ENCODE results near the gene PARL. TPM values are rescaled to one million over a fixed set of nuclear protein-coding genes. Genes with fewer than 3 reads are reported as not detected.

Gene PARL
- total and polyA plus RNA-seq, 2 donors (not counting 1 experiment from before 2014, with no cell fraction given): 30.2 to 55.9 TPM

DNA sequence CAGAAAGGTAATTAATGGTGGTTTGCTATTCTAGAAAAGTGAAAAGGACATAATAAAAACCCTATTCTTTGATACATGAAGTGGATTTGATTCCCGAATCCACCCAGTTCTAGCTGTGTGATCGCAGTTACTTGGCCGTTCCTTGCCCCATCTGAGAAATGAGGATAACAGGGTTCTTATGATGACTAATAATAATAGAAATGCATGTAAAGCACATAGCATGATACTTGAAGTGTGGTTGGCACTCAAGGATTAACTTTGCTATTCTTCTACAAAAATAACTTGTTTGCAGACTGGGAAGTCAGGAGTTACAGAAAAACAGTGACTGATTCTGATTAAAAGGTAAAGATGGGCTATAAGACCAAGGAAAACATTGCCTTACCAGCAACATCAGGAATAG is 26.8 kb downstream of the PARL start:
- Histone ChIP-seq H3K9me3 (ENCODE audit: control insufficient read depth, insufficient read depth, low read depth, low read length) (no peaks in the 10 kb centered on the region), H3K4me2 (ENCODE audit: extremely low read depth, insufficient read depth, low read length) (no peak overlapping the region), H3K27ac (ENCODE audit: insufficient read depth, low read length) (no peak overlapping the region), H3K36me3 (ENCODE audit: control insufficient read depth, insufficient read depth, low read length) (peaks cover 4% of the 10 kb centered on the region), H3K79me2 (ENCODE audit: control insufficient read depth, insufficient read depth, low read length) (no peaks in the 10 kb centered on the region), H3K9ac (ENCODE audit: insufficient read depth, low read length) (no peak overlapping the region), H4K20me1 (ENCODE audit: control insufficient read depth, extremely low read depth, insufficient read depth, low read length) (no peaks in the 10 kb centered on the region), H2AFZ (ENCODE audit: low read length) (no peak overlapping the region), H3K4me1 (ENCODE audit: control insufficient read depth, extremely low read depth, insufficient read depth, low read length) (no peaks in the 10 kb centered on the region), H3K4me3 (replicated peaks in 1 of 4; ENCODE audit: control extremely low read depth in 1 of 4, insufficient read depth in 1 of 4, low read depth in 3 of 4, low read length in 4 of 4) (no peak overlapping the region), H3K27me3 (ENCODE audit: control insufficient read depth, insufficient read depth, low read length) (no peaks in the 10 kb centered on the region)
- DNase-seq (ENCODE audit: low read depth in 2 of 2): peak in 1 of 2 donors; percentile 33
- TF ChIP-seq, protein P1, sequence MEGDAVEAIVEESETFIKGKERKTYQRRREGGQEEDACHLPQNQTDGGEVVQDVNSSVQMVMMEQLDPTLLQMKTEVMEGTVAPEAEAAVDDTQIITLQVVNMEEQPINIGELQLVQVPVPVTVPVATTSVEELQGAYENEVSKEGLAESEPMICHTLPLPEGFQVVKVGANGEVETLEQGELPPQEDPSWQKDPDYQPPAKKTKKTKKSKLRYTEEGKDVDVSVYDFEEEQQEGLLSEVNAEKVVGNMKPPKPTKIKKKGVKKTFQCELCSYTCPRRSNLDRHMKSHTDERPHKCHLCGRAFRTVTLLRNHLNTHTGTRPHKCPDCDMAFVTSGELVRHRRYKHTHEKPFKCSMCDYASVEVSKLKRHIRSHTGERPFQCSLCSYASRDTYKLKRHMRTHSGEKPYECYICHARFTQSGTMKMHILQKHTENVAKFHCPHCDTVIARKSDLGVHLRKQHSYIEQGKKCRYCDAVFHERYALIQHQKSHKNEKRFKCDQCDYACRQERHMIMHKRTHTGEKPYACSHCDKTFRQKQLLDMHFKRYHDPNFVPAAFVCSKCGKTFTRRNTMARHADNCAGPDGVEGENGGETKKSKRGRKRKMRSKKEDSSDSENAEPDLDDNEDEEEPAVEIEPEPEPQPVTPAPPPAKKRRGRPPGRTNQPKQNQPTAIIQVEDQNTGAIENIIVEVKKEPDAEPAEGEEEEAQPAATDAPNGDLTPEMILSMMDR (conservative IDR thresholded peaks at IDR 0.05 in 1 of 2, IDR thresholded peaks at IDR 0.05 in 1 of 2; ENCODE audit: low read depth in 1 of 2, low read length in 2 of 2): no peak
- TF ChIP-seq EZH2 (IDR thresholded peaks at IDR 0.05; ENCODE audit: low read length, missing control alignments): no peak

DNA sequence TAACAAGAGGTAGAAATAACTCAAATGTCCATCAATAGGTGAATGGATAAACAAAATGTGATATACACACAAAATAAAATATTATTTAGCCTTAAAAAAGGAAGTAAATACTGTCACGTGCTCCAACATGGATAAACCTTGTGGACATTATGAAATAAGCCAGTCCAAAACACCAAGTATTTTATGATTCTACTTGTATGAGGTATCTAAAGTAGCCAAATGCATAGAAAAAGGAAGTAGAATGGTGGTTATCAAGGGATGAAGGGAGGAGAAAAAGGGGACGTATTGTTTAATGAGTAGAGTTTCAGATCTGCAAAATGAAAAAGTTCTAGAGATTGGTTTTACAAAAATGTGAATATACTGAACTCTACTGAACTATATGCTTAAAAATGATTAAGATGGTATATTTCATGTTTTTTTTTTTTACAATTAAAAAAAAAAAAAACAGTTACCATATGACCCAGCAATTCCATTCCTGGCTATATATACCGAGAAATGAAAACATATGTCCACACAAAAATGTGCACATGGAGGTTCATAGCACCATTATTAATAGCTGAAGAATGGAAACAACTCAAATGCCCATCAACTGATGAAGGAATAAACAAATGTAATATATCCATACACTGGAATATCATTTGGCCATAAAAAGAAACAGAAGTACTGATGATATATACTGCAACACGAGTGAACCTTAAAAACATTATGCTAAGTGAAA is 30.2 kb downstream of the PARL start:
- no peak for DNase-seq (ENCODE audit: low read depth in 2 of 2)
- Histone ChIP-seq H3K9ac (ENCODE audit: insufficient read depth, low read length) (no peak overlapping the region), H3K4me2 (ENCODE audit: extremely low read depth, insufficient read depth, low read length) (no peak overlapping the region), H3K27ac (ENCODE audit: insufficient read depth, low read length) (no peak overlapping the region), H4K20me1 (ENCODE audit: control insufficient read depth, extremely low read depth, insufficient read depth, low read length) (no peaks in the 10 kb centered on the region), H3K4me3 (replicated peaks in 1 of 4; ENCODE audit: control extremely low read depth in 1 of 4, insufficient read depth in 1 of 4, low read depth in 3 of 4, low read length in 4 of 4) (no peak overlapping the region), H3K4me1 (ENCODE audit: control insufficient read depth, extremely low read depth, insufficient read depth, low read length) (no peaks in the 10 kb centered on the region), H3K36me3 (ENCODE audit: control insufficient read depth, insufficient read depth, low read length) (no peaks in the 10 kb centered on the region), H3K79me2 (ENCODE audit: control insufficient read depth, insufficient read depth, low read length) (no peaks in the 10 kb centered on the region), H2AFZ (ENCODE audit: low read length) (no peak overlapping the region), H3K9me3 (ENCODE audit: control insufficient read depth, insufficient read depth, low read depth, low read length) (no peaks in the 10 kb centered on the region), H3K27me3 (ENCODE audit: control insufficient read depth, insufficient read depth, low read length) (no peaks in the 10 kb centered on the region)
- no peak for TF ChIP-seq EZH2 (IDR thresholded peaks at IDR 0.05; ENCODE audit: low read length, missing control alignments)
- TF ChIP-seq, protein P1 (conservative IDR thresholded peaks at IDR 0.05 in 1 of 2, IDR thresholded peaks at IDR 0.05 in 1 of 2; ENCODE audit: low read depth in 1 of 2, low read length in 2 of 2): no peak

DNA sequence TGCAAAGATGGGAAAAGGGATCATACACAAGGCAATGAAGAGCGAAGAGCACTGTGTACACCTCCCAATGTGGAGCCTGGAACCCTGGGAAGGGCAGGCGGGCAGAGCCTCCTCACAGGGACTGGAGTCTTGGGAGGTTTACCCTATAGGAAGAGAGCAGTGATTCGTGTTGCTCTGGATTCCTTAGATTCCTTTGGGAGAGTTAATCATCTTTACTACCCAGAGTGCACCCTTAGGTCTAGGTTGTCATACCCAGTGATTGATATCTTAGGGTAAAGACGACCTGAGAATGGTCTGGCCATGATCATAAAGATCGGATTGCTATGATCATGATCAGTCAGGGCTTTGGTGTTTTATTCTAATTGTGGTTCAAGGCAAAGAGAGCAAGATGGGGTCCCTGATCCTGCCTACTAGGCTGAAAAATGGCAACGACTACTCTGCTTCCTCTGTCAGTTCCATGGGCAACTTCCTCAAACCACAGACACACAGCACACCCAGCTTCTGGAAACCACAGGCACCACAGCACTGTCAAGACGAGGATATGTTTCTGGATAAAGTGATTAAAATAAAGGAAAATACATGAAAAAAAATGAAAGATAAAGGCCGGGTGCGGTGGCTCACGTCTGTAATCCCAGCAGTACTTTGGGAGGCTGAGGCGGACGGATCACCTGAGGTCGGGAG is 38.9 kb downstream of the PARL start:
- Histone ChIP-seq H3K36me3 (ENCODE audit: control insufficient read depth, insufficient read depth, low read length) (no peaks in the 10 kb centered on the region), H3K4me2 (ENCODE audit: extremely low read depth, insufficient read depth, low read length) (no peak overlapping the region), H3K27me3 (ENCODE audit: control insufficient read depth, insufficient read depth, low read length) (no peaks in the 10 kb centered on the region), H4K20me1 (ENCODE audit: control insufficient read depth, extremely low read depth, insufficient read depth, low read length) (no peaks in the 10 kb centered on the region), H3K27ac (ENCODE audit: insufficient read depth, low read length) (peak overlapping the region; percentile 6), H3K9me3 (ENCODE audit: control insufficient read depth, insufficient read depth, low read depth, low read length) (no peaks in the 10 kb centered on the region), H3K4me1 (ENCODE audit: control insufficient read depth, extremely low read depth, insufficient read depth, low read length) (peaks cover 8% of the 10 kb centered on the region), H3K9ac (ENCODE audit: insufficient read depth, low read length) (no peak overlapping the region), H3K79me2 (ENCODE audit: control insufficient read depth, insufficient read depth, low read length) (no peaks in the 10 kb centered on the region), H2AFZ (ENCODE audit: low read length) (no peak overlapping the region), H3K4me3 (replicated peaks in 1 of 4; ENCODE audit: control extremely low read depth in 1 of 4, insufficient read depth in 1 of 4, low read depth in 3 of 4, low read length in 4 of 4) (no peak overlapping the region)
- DNase-seq (ENCODE audit: low read depth in 2 of 2): peak in 1 of 2 donors; percentile 47
- TF ChIP-seq, protein P1 (conservative IDR thresholded peaks at IDR 0.05 in 1 of 2, IDR thresholded peaks at IDR 0.05 in 1 of 2; ENCODE audit: low read depth in 1 of 2, low read length in 2 of 2): no peak
- no peak for TF ChIP-seq EZH2 (IDR thresholded peaks at IDR 0.05; ENCODE audit: low read length, missing control alignments)
